Gastrocnemius medialis (tissue), 4 donors: Measurements from ENCODE around the gene RBBP7.

Source experiments
- POLR2A ChIP-seq, 2 donors: fragments of 450-650 bp; IDR thresholded peaks; one replicate each; pipeline ENCODE4 v1.6.1; 2017; ENCODE audit warnings: antibody characterized with exemption in 2 of 2, mild to moderate bottlenecking in 2 of 2, moderate library complexity in 2 of 2
- TF ChIP-seq, protein P1 (sequence below), 5 experiments: fragments of 450-650 bp in 3 of 5; fragments of 200-600 bp in 2 of 5; sonication (generic) in 2 of 5; IDR thresholded peaks in 4 of 5; conservative IDR thresholded peaks in 1 of 5; 1 replicate in 4 of 5; 2 replicates in 1 of 5; pipeline ENCODE4 v1.5.1; 2016 to 2019; ENCODE audit warnings: antibody characterized with exemption in 5 of 5, mild to moderate bottlenecking in 3 of 5, moderate library complexity in 3 of 5

DNA sequence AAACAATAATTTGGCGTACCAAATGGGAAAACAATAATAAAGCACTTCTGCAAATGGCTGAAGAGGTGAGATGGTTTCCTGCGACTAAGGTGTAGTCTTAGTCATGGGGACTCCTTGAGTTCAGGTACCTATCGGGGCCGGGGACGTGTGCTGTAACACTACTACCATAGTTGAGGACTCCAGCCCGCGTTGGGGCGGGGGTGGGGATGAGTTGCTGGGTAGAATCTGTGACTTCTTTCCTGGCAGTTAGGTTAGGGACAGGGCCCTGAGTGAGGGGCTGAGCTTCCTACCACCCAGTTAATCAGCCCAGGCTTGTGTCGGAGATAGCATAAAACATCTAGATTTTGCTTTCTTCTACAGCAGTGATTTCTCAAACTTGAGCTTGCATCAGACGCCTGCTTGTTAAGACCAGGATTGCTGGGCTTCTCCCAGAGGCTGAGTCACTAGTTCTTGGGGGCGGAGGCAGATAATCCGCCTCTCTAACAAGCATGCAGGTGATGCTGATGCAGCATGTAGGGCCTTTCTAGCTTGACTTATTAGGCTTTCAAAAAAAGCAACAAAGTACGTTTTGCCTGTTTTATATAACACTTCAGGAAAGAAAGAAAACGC is 30.2 kb downstream of the RBBP7 start:
- TF ChIP-seq, protein P1, sequence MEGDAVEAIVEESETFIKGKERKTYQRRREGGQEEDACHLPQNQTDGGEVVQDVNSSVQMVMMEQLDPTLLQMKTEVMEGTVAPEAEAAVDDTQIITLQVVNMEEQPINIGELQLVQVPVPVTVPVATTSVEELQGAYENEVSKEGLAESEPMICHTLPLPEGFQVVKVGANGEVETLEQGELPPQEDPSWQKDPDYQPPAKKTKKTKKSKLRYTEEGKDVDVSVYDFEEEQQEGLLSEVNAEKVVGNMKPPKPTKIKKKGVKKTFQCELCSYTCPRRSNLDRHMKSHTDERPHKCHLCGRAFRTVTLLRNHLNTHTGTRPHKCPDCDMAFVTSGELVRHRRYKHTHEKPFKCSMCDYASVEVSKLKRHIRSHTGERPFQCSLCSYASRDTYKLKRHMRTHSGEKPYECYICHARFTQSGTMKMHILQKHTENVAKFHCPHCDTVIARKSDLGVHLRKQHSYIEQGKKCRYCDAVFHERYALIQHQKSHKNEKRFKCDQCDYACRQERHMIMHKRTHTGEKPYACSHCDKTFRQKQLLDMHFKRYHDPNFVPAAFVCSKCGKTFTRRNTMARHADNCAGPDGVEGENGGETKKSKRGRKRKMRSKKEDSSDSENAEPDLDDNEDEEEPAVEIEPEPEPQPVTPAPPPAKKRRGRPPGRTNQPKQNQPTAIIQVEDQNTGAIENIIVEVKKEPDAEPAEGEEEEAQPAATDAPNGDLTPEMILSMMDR (IDR thresholded peaks at IDR 0.05 in 4 of 5, conservative IDR thresholded peaks at IDR 0.05 in 1 of 5) = no peak
- no peak for TF ChIP-seq POLR2A (IDR thresholded peaks at IDR 0.05)
